GM18909 (cell line): ENCODE data around the gene OR51I1.

Experiments used
- ATAC-seq: cut with Tn5 transposase; IDR thresholded peaks from one replicate; pipeline ENCODE4 v1.9.1; 2021; ENCODE audit warnings: mild to moderate bottlenecking; ENCODE audit not compliant: unreplicated experiment, poor library complexity

OR51I1 gene, protein sequence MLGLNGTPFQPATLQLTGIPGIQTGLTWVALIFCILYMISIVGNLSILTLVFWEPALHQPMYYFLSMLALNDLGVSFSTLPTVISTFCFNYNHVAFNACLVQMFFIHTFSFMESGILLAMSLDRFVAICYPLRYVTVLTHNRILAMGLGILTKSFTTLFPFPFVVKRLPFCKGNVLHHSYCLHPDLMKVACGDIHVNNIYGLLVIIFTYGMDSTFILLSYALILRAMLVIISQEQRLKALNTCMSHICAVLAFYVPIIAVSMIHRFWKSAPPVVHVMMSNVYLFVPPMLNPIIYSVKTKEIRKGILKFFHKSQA

DNA sequence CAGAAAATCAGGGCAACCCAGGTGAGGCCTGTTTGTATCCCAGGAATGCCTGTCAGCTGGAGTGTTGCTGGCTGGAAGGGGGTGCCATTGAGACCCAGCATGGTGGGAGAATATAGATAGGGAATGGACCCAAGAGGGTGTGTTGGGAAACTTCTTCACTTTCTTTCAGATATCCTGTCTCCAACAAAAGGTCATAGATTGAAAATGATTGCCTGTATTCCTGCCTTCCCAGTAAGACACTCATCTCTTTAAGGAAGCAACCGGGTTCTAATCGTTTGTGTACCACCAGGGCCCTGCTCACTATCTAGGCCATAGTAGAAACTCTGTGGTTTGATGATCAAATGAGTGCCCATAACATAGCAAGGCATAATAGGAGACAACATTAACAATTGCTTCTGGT, at the start of gene OR51I1:
OR51I1 (minus strand) TSS at position 101 of the 400 bp plus-strand sequence; CDS start at position 101, 0 bp downstream.
- no peak for ATAC-seq

DNA sequence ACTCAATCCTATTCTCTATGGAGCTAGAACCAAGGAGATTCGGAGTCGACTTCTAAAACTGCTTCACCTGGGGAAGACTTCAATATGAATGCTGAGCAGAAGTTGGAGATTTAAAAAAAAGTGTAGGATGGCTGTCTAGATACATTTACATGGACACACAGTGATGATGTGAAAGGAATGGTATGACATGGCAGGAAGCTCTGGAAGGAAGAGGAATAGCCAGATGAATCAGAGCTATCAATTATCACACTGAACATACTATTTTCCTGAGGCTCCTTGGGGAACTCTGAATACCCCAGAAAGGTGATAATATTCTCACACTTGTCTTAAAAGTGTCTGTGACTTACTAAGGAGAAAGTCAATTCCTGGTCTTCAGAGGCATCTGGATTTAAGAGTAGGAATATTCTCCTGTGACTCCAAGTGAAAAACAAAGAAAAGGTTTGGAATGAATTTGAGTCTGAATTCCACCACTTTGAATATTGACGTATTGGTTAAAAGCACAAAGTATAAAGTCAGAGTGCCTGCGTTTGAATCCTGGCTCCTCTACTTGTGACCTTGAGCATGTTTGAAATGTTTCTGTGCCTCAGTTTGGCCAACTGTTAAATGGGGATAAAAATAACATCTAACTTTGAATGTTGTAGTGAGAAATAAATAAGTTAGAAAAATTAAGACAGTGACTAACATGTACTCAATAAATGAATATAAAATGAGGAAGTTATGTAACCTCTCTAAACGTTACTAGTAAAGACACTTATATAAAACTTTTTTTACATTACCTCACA, 48.5 kb upstream of the OR51I1 start:
- ATAC-seq = no peak

DNA sequence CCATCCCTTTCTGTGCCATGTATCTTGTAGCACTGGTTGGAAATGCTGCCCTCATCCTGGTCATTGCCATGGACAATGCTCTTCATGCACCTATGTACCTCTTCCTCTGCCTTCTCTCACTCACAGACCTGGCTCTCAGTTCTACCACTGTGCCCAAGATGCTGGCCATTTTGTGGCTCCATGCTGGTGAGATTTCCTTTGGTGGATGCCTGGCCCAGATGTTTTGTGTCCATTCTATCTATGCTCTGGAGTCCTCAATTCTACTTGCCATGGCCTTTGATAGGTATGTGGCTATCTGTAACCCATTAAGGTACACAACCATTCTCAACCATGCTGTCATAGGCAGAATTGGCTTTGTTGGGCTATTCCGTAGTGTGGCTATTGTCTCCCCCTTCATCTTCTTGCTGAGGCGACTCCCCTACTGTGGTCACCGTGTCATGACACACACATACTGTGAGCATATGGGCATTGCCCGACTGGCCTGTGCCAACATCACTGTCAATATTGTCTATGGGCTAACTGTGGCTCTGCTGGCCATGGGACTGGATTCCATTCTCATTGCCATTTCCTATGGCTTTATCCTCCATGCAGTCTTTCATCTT, 47.6 kb upstream of the OR51I1 start:
- ATAC-seq = no peak

DNA sequence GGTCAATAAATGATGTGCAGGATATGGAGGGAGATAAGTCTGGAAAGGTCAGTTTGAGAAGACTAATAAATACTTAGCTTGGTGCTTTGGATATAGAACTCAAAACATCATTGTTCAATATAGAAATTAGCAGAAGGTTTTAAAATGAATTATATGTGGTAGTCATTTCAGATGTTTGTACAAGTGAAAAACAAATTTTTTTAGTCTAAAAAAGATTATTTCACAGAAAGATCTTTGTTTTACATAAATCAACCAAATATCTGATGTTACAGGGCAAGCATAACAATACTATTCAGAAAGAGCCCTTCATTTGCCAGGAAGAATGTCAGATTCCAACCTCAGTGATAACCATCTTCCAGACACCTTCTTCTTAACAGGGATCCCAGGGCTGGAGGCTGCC, 47.1 kb upstream of the OR51I1 start, which contains the start of gene OR52D1:
OR52D1 (plus strand) TSS at position 301 of the 400 bp plus-strand sequence; CDS start at position 323, 22 bp downstream.
- ATAC-seq = no peak

DNA sequence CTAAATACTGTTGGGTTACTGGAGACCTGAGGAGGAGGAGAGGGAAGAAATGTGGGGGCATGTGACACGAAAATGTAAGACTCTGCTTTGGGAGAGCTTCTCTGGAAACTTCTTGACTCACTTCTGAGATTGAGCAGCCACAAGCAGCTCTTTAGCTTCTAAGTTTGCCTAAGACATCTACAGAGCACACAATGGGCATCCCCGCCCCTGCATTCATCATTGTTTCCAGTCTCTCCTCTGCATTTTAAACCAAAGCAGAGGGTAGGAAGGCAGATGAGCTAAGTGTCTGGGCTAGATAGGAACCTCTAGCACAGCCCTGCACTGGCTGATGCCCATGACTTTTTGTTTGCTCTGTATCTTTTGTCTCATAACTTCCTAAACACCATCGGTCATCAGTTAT, 45.1 kb upstream of the OR51I1 start:
- no peak for ATAC-seq

DNA sequence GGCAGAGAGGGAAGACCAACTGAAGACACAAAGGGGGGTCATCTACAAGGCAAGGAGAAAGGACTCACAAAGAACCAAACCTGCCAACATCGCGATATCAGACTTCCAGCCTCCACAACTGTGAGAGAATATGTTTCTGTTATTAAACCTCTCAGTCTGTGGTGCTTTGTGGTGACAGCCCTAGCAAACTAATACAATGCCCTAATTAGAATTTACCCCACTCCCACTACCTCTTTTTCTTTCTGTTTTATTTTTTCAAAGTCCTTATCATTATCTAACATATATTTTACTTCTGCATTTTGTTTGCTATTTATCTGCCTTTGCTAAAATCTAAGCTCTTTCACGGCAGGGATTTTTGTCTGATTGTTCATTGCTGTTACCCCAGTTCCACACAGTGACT, 44.7 kb upstream of the OR51I1 start:
- no peak for ATAC-seq

DNA sequence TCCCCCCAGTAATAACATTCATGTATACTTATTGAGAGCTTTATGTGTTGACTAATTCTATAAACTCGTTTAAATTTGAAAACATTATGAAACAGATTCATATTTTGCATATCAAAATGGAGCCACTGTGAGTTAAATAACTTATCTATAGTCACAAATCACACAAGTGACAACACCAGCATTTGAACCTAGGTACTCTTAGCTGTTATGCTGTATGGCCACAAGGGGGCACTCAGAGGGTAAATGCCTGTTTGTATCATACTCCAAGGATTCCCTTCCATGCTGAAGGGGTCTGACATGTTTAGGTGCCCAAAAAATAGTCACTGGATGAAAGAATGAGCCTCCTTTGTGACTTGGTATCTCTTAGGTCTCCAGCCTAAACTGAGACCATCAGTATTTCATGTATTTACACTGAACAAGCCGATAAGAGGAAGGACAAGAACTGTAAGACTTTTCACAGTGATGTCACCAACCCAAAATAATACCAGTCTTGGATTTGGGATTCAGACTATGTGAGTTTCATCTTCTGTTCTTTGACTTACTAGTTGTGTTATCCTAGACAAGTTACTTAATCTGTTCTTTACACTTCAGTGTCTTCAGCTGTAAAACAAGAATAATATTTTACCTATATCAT, 35.0 kb upstream of the OR51I1 start:
- peak; percentile 85 for ATAC-seq

DNA sequence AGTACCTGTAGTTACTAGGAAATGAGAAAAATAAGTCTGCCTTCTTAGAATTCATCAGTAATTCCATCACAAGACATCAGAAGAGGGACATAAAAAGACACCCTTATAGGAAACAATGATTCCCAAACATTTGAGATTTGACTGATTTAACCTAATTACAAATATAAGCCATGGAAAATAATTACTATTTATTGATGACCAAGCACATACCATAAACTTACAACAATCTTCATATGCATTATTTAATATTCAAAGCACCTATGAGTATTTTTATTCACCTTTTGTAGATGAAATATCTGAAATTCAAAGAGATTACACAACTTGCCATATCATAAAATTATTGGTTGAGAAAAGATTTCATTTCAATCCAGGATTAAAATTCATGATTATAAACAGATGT, 32.6 kb upstream of the OR51I1 start:
- no peak for ATAC-seq

DNA sequence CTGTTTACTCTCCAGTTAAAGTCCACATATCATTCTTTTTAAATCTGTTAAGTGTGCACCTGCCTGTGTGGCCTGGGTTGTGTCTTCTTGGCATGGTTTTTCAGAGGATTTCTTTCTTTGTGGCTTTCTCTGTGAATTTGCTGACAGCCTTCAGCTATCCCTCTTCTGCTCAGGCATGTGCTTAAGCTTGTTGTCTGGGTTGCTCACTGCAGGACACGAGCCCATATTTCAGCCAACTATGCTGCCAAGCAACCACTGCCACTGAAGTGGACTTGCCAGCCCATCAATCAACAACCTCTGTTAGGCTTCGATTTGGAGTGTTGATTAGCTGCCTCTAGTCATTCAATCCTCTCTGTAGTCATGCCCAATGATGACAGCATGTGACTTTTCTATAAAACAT, 26.2 kb upstream of the OR51I1 start:
- no peak for ATAC-seq

DNA sequence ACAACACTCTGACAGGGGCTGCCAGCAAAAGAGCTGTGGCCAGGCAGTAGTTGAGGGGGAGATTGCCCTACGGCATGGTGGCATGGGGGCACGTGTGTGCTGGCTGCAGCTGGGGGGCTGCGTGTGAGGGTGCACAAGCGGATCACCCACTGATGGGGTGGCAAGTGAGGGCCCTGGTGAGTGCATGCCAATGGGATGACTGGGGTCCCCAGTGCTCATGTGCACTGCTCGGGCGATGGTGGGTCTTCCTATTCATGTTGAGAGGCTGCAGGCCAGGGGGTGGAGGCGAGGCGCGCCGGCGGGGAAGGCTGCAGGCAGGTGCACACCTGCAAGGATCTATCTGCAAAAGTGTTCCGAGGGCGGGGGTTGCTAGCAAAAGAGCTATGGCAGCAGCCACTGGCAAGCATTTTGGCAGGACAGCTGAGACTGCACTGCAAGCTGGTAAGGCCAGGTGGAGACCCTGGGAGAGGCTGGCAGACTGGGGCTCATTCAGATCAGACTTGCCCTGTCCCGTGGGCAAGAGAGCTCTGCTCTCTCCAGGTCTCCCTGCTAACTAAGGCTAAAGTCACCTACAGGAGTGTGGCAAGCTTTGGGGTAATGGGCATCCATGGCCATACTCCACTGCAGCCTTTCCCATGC, 19.8 kb upstream of the OR51I1 start:
- ATAC-seq = no peak

DNA sequence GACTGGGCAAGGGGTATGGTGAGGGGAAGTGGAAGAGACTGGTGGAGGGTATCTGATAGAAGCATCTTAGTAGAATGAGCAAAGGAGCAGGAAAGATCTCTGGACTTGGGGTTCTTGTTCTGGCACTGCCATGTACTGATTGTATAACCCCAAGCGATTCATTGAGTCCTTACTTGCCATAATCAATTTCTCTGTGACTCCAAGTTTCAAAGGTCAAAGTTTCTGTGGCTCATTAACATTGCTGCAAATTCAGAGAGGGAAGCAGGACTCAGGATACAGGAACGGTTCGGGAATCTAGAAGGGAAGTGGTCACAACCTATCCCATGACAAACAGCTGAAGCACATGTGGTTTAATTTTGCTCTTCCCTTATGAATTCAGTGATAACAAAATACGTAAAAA, 8.1 kb upstream of the OR51I1 start:
- ATAC-seq = no peak

DNA sequence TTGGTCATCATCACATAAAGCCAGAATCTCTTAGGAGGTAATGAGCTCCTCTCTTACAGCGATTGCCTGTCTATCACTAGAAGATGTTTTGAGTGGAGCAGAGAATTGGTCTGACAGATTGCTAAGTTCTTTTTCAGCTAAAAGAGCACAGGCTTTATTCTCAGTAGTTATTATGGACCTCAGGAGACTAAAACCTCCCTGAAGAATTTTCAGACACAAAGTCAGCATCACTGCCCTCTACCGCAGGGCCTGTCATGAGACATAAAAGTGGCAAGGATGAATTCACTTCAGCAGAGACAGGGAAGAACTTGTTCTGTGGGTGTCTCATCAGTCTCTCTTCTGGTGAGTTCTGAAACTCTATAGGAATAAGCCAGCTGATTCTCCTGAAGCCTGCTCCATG, 7.7 kb upstream of the OR51I1 start, which contains the start of gene OR51I2:
OR51I2 (plus strand) TSS at position 301 of the 400 bp plus-strand sequence. CDS start 4,166 bp downstream, outside the sequence.
- ATAC-seq = no peak

DNA sequence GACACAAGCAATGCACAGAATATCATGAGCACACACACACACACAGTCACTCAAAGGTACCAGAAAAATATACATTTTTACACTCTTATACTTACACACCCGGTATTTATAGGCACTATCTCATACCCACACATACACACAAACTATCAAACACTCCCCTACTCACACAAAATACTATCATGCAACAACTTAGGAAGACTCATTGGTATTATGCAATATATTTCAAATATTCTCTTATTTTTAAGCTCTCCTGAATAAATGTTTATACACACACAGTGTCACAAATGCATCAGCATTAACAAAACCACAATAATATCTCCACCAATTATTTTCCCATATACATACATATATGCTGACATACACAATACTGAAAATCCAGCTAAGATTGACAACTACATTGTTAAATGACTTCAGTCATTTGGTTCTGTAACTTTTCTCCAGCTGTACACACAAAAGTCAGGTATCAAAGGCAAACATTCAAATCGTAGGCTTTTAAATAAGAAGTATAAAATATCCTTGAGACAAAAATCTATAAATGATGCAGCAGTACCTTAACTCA, 2.6 kb upstream of the OR51I1 start:
- ATAC-seq = no peak

DNA sequence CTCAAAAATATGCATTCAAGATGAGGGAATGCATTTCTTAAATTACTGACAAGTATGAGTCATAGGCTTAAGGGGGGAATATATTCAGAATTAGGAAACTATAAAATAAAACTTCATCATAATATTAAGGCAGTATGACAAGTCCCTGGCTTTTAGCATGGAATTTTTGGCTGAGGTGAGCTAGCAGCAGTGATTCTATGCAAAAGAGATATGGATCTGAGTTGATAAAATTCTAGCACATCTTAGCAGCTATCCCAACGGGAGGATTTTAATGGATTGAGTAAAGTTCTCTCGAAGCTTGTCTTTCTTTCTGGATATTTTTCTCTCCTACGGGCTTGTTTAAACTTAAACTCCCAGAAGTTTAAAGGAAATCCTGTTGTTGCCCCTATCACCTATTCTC, 18.2 kb downstream of the OR51I1 start:
- no peak for ATAC-seq

DNA sequence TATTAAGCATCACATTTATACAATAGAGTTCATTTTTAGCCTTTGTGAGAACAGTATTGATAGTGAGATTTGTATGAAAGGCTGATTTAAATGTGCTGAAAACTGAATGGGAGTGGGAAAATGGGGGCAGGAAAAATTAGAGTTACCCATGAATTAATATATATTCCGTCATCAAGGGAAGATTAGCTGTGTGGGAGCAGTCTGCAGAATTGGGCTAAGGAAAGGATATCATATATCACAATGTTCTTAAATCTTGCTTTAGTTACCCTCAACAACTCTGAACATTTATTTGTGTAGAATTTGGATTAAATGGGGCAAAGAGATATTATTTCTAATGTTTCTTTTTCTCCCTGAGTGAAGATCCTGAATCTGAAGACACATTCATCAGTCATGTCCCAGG, 19.5 kb downstream of the OR51I1 start, which contains the start of gene OR51Q1:
OR51Q1 (plus strand) TSS at position 301 of the 400 bp plus-strand sequence; CDS start at position 391, 90 bp downstream.
- ATAC-seq = no peak

DNA sequence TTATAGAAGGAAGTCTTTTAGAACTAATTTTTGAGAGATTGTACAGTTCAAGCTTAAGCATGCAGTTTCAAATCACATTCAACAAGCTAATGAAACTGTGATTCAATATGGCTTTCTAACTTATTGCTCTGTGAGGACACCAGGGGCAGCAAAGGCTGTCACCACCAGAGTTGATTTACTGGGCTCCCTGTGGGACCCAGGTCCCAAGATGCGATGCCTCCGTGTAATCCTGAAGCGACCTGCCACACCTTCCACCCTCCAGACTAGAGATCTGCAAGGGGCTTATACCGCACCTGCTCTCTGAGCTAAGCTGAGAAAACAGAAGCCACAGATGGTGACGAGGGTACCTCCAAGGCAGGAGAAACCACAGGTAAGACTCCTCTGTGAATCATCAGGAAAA, 20.3 kb downstream of the OR51I1 start:
- no peak for ATAC-seq

DNA sequence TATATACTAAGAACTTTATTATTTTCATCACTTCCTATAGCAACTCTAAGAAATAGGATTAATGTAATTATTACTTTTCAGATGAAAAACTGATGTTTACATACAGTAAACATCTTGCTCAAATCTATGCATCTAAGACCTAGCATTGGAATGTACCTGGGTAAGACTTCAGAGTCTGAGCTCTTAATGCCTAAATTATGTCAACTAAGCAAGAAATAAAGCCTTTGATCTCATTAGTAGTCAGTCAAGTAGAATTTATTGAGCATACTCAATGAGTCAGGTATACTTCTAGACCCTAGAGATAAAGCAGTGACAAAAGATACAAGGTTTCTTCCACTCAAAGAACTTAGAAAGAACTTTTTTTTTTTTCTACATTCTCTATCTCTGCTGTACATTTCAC, 36.1 kb downstream of the OR51I1 start:
- ATAC-seq = no peak

DNA sequence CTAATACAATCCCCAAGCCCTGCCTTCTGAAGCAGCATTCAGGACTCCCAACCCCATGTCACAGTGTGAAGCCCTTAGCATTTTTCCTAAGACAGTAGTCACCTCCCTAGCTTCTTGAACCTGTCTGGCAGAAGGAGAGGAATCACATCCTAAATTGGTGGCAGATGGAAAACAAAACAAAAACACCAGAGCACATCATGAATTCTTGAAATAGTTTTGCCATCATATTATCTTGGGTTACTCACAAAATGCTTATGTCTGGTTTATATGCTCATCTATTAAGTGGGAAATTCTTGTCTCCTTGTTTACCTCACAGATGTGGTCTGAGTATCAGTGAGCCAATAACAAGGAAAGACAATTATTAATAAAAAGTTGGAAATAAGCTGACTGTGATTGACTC, 42.4 kb downstream of the OR51I1 start:
- no peak for ATAC-seq

DNA sequence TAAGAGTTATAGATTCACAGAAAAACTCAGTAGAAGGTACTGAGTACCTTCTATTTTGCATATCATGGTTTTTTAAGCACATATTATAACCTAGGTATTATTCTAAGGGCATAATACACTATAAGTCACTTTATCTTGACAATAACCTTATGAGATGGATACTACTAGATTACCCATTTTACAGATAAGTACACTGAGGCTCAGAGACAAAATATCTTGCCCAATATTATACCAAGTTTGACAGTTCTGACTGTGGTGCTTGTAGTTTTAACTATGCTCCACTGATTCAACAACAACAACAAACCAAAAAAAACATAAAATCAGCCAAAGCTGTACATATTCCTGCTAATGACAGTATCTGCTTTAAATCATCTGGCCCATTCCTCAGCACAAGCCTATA, 47.2 kb downstream of the OR51I1 start:
- no peak for ATAC-seq
